DMS53 (cell line): ENCODE results near the gene REXO1.

Experiments used
- DNase-seq: peaks from one replicate; lab custom pipeline; 2025; lab: John Stamatoyannopoulos, UW

Gene REXO1

GRCh38 chr19:1860821-1861598 lies 12.7 kb upstream of the REXO1 start:
- DNase-seq: no peak

- peak; percentile 64 for DNase-seq
These were observed 11.9 kb upstream of the REXO1 start for GRCh38 chr19:1860042-1860775.

- DNase-seq: no peak
These were observed 11.1 kb upstream of the REXO1 start for GRCh38 chr19:1859331-1859781.

GRCh38 chr19:1858412-1859081 lies 10.3 kb upstream of the REXO1 start:
- no peak for DNase-seq

- DNase-seq: no peak
These were observed 9.5 kb upstream of the REXO1 start for GRCh38 chr19:1857648-1858326.

- no peak for DNase-seq
These were observed 8.7 kb upstream of the REXO1 start for GRCh38 chr19:1856698-1857603.

GRCh38 chr19:1856345-1856697 lies 8.0 kb upstream of the REXO1 start:
- no peak for DNase-seq

- no peak for DNase-seq
These were observed 7.6 kb upstream of the REXO1 start for GRCh38 chr19:1855828-1856255.

- peak; percentile 60 for DNase-seq
These were observed 7.0 kb upstream of the REXO1 start for GRCh38 chr19:1855040-1855827.

- no peak for DNase-seq
These were observed 6.3 kb upstream of the REXO1 start for GRCh38 chr19:1854542-1855039.

GRCh38 chr19:1854039-1854541 lies 5.8 kb upstream of the REXO1 start:
- no peak for DNase-seq

GRCh38 chr19:1853295-1854038 lies 5.2 kb upstream of the REXO1 start:
- DNase-seq: peak; percentile 85

GRCh38 chr19:1852581-1853128 lies 4.4 kb upstream of the REXO1 start:
- no peak for DNase-seq

GRCh38 chr19:1851654-1852580 lies 3.6 kb upstream of the REXO1 start:
- DNase-seq: no peak

GRCh38 chr19:1850809-1851653 lies 2.7 kb upstream of the REXO1 start:
- DNase-seq: peak; percentile 42

GRCh38 chr19:1849886-1850398 lies 1.7 kb upstream of the REXO1 start:
- no peak for DNase-seq

- DNase-seq: no peak
These were observed 820 bp upstream of the REXO1 start for GRCh38 chr19:1849132-1849474.
